NCI-H774 (cell line): ENCODE measurements around the gene TOX3.

Source experiments
- DNase-seq: peaks from one replicate; lab custom pipeline; 2025; lab: John Stamatoyannopoulos, UW

Gene TOX3

GRCh38 chr16:52537516-52537915, 9.4 kb downstream of the TOX3 start:
- no peak for DNase-seq

GRCh38 chr16:52535076-52535475, 11.9 kb downstream of the TOX3 start:
- no peak for DNase-seq

DNA sequence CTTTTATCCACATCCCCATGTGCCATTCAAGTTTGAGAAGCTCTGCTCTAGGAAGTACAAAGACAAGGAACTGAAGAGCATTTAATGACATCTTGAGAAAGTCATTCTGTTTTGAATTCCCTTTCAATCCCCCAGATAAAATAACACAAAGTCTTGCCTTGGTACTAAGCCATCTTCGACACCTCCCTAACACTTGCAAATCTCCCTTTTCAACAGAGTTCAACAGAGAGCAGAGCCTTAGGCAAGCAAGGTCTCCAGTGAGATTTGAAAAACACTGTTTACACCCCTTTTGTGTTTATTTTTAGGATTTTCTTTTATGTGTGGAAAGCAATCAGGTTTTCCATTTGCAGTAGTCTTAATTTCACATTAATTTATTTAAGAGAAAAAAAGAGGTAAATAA, 13.6 kb downstream of the TOX3 start:
- no peak for DNase-seq

DNA sequence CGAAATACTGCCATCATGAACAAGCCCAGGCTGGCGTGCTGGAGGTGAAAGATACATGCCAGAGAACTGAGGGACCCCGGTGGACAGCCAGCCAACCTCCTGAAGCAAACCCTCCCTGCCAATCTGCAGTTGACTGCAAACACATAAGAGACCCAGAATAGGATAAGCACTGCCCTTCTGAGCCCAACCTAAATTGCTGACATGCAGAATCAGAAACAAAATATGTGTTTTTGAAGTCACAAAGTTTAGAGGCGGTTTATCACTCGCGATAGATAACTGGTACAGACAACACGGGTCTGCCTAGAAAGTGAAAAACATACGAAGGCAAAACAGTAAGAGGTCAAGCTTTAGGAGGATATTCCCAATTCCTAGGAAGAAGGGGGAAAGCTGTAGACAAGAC, 14.6 kb downstream of the TOX3 start:
- no peak for DNase-seq

DNA sequence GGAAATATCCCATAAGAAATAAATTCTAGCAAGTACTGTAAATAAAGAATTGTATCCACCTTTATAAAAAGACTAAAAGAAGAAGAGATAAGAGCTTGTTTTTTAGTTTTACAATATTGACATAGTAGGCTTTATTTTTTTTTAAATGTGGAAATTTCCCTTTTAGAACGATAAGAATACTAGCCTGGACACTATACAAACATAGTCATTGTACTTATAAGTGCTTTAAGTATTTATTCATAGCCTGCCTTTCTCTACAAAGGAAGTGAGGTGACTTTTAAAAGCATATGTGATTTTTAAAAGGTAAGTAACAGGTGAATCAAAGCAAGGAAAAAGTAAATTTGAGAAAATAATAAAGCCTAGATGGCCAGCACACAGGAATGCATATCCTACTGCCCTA, 17.7 kb downstream of the TOX3 start:
- DNase-seq, result no peak

GRCh38 chr16:52528393-52529065, 18.4 kb downstream of the TOX3 start:
- DNase-seq, result no peak

GRCh38 chr16:52526830-52527229, 20.1 kb downstream of the TOX3 start:
- DNase-seq, result no peak

- no peak for DNase-seq
These were observed 20.7 kb downstream of the TOX3 start for GRCh38 chr16:52526116-52526828.

DNA sequence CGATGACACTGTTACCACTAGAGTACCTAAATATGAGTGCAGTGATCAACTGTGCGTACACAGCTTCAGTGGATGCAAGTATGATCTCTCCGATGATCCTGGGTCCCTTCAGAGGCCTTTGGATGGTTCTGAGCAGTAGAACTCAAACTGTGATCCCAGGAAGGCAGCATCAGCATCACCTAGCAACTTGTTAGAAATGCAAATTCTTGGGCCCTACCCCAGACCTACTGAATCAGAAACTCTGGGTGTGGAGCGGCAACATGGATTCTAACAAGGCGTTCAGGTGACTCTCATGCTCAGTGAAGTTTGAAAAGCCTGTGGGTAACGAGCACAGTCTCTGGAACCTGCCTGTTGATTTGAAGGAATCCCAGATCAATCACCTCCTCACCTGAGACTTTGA, 25.4 kb downstream of the TOX3 start:
- DNase-seq, result no peak

GRCh38 chr16:52518884-52519283, 28.1 kb downstream of the TOX3 start:
- no peak for DNase-seq

DNA sequence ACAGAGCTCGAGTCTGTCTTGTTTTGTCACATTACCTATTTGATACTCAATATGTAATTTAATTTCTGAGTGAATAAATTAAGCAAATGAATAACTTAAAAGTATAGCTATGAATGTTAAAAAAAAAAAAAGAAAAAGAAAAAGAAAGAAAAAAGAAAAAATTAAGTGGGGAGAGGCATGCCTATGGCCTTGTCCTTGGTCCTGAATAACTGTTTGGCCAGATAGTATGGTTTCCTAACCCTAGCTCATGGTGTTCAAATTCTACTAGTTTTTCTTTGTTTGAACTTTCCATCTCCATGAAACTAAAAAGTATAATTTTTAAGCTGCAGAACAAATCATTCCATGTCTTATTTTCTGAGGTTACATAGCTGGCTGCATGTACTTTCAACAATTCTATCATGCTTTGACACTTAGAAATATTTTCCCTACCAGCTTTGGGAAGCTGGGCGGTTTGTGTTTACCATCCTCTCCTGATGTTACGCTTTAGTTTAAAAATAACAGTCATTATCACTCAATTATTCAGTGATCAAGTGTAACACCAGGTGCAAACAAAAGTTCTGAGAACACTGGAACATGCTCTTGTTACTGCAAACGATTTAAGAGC, 31.8 kb downstream of the TOX3 start:
- DNase-seq, result peak; percentile 83

- no peak for DNase-seq
These were observed 34.5 kb downstream of the TOX3 start for GRCh38 chr16:52512297-52512987.

- DNase-seq, result no peak
These were observed 45.2 kb downstream of the TOX3 start for GRCh38 chr16:52501746-52502145.

DNA sequence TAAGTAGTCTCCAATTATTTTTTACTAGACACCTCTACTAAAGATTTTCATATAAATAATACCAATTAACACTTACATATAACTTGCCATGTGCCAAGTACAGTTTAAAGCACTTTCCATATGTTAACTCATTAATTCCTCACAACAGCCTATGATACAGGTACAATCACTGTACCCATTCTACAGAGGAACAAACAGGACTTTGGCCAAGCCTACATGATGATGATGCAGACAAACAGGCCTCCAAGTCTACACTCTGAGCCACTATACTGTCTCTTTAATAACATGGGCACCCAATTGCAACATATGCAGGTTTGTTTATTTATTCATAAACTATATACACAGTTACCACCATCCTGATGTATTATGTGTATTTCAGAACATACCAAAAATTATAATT, 46.0 kb downstream of the TOX3 start:
- DNase-seq, result no peak

DNA sequence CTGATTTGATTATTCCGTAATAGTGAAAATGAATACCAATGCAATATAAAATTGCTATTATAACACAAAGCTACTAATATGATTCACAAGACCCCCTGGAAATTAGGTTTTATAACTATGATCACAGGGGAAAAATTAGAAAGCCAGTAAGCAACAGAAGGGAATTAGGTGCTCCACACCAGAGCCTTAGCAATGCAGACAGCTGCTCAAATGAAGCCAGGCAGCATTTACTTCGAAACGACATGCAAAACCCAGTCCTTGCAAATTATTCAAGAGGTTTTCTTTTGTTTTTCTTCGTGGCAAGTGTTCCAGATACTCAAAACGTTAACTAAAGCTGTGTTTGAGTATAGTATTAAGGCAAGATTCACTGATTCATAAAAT, 47.9 kb downstream of the TOX3 start:
- no peak for DNase-seq

- peak; percentile 59 for DNase-seq
These were observed 48.4 kb downstream of the TOX3 start for GRCh38 chr16:52498328-52499059.

GRCh38 chr16:52497067-52497816, 49.7 kb downstream of the TOX3 start:
- DNase-seq, result peak; percentile 72

DNA sequence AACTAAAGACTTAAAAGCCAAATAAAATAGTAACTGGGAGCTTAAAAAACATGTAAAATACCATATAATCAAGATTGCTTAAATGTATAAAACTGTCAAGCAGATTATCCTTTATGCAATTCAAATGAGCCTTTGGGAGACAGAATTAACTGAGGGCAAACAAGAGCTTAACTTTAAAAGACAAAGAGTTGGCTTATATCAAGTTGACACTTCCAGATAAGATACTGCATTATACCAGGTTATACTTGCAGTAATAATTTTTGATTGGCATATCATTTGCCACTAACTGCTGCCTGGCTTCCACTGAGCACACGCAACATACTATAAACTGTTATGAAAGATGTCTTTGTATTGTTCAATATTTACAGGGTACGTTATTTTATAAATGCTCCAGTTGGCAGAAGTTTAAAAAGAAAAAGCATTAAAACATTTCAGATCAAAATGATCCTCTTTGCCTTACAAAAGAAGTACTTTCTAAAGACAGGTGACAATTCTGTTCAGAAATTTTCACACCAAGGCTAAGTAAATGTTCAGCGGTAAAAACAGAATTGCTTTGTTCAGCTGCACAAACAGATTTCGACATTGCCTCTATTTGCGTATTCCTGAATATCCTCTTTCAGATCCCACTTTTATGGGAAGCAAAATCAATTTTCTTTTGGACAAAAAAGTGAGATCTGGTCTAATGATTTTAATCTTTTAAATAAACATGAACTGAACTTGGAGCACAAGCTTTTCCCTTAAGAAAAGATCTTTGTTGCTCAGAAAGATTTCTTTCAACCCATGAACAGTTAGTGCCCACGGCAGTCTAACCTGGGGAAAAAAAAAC, 50.7 kb downstream of the TOX3 start:
- DNase-seq, result peak; percentile 74

DNA sequence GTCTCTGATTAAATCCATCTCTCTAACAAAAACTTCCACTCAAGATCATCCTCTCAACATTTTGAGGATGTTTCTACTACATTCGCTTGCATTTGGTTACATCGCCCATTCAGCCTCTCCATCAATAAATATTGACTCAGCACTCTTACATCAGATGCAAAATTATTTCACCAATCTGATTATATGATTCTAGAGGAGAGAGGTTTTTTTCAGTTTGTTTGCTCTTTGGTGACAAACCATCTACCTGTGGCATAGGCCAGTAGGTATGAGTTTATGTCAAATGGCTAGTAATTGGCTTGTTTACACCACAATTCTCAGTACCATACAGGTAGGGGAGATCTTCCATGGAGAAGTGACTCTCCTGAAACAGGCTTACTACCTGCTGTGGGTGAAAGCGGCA, 52.3 kb downstream of the TOX3 start:
- DNase-seq, result peak; percentile 31

- no peak for DNase-seq
These were observed 52.8 kb downstream of the TOX3 start for GRCh38 chr16:52494145-52494544.
